ENCODE data around the gene GZMB. TPM values are rescaled to one million over a fixed set of nuclear protein-coding genes. Genes with fewer than 3 reads are reported as not detected.
"Not testable (repeated sequence)": the region's sequence is repeated elsewhere in the genome, so short reads cannot be mapped to it uniquely, and the experiment has no call there.

The GZMB gene
- total RNA-seq, 1 donor from 2014 or later, result 4,741 TPM

DNA sequence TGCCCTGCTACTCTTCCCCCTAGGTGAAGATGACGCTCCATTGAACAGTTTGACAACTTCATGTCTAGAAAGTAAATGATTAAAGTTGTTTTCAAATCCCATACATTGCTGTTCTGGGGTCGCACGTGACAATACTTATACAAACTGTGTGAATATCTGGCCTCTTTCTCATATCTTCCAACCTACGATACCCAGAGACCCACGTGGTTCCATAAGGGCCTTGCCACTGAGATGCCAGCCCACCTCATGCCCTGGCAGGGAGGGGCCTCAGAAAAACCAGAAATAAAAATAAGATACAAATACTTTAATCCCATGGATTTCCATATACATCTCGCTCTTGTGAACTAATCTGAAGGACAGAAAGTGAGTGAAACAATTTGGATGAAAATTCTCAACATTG is 4.5 kb downstream of the GZMB start:
- H3K36me3 Mint-ChIP-seq (ENCODE audit: low read depth), result peaks cover 67% of the 10 kb centered on the region
- H3K9me3 Mint-ChIP-seq, result no peaks in the 10 kb centered on the region
- peak overlapping the region; percentile 95 for H3K4me3 Mint-ChIP-seq (ENCODE audit: low read depth)
- H3K27me3 Mint-ChIP-seq (ENCODE audit: low read depth), result no peaks in the 10 kb centered on the region
- intact Hi-C loops (cut with micrococcal nuclease), result no loop called here
- H3K4me1 Mint-ChIP-seq (ENCODE audit: low read depth), result peaks cover 48% of the 10 kb centered on the region
- no peak for DNase-seq (ENCODE audit: low spot score)
- H3K27ac Mint-ChIP-seq, result peak overlapping the region; percentile 93

DNA sequence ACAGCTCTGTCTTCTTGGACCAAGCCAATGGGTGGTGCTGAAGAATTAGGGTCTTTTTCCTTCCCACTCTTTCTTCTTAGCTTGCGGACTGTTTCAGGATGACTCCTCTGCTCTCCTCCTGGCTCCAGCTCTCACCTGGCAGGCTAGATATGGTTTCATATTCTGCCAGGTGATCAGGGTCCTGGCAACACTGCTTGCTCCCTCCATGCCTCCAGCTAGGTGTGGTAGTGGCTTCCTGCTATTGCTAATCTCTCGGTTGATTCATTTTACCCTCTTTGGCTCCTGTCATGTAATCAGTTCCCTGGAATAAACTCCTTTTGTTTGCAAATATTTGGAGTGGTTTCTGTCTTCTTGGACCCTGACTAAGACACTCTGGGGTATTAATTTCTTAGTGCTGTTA is 20.2 kb downstream of the GZMB start:
- Mint-ChIP-seq H3K36me3 (ENCODE audit: low read depth) (no peaks in the 10 kb centered on the region), H3K4me3 (ENCODE audit: low read depth) (no peak overlapping the region), H3K27ac (no peak overlapping the region), H3K27me3 (ENCODE audit: low read depth) (no peaks in the 10 kb centered on the region), H3K9me3 (peaks cover 3% of the 10 kb centered on the region), H3K4me1 (ENCODE audit: low read depth) (peaks cover 42% of the 10 kb centered on the region)
- intact Hi-C loops (cut with micrococcal nuclease), result no loop called here
- DNase-seq (ENCODE audit: low spot score), result no peak

DNA sequence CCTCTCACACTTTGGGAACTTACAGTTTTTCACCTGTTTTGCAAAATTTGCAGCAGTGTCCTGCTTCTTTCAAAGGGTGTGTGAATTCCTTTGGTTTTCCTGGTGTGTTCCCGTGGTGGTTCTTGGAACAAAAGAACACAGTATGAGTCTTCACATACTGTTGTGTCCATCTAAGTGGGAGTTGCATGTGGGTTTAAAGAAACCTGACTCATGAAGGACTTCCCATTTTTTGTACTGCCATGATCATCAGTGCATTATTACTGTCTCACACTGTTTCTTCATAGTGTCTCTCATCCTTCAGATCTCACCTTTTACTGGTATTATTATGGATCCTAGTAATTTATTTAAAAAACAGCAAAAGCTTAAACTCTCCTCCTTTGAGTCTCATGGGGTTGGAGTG is 20.7 kb downstream of the GZMB start:
- intact Hi-C loops (cut with micrococcal nuclease), result no loop called here
- no peak for DNase-seq (ENCODE audit: low spot score)
- no peaks in the 10 kb centered on the region for H3K9me3 Mint-ChIP-seq
- no peaks in the 10 kb centered on the region for H3K36me3 Mint-ChIP-seq (ENCODE audit: low read depth)
- no peak overlapping the region for H3K27ac Mint-ChIP-seq
- H3K4me3 Mint-ChIP-seq (ENCODE audit: low read depth), result no peak overlapping the region
- no peaks in the 10 kb centered on the region for H3K27me3 Mint-ChIP-seq (ENCODE audit: low read depth)
- peaks cover 47% of the 10 kb centered on the region for H3K4me1 Mint-ChIP-seq (ENCODE audit: low read depth)

- Mint-ChIP-seq H3K9me3 (no peaks in the 10 kb centered on the region), H3K27me3 (ENCODE audit: low read depth) (no peaks in the 10 kb centered on the region), H3K27ac (no peak overlapping the region), H3K4me1 (ENCODE audit: low read depth) (peaks cover 55% of the 10 kb centered on the region), H3K4me3 (ENCODE audit: low read depth) (no peak overlapping the region), H3K36me3 (ENCODE audit: low read depth) (peaks cover 3% of the 10 kb centered on the region)
- DNase-seq (ENCODE audit: low spot score), result no peak
- intact Hi-C loops (cut with micrococcal nuclease), result no loop called here
Measured at GRCh38 chr14:24612196-24612595, 21.8 kb downstream of the GZMB start.

DNA sequence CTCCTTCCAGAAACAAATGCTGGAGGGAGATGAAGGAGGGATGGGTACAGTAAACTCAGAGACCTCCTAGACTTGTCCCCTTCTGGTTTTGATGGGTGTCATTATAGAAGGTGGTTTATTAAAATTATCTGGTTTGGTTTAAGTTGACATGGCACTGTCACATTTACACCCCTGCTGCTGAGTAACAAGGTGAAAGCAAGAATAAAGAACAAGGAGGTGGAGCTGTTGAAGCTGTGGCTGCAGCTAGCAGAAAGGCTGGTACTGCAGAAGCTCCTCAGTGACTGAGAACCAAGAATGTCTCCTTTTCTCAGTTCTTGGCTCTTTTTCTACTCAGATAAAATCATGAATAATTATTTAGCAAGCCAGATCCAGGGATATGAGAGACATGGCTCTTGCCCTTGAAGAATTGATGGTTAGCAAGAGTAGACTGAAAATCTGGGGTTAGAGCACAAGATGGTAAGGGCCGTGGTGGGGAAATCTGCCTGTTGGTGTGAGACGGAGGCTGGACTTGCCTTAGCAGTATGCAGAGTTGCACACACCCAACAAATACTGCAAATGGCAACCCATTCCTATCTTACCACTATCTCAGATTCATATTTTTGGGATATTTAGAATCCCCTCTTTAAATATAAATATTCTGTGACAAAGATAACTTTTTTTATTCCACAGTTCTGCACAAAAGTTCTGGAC is 24.2 kb downstream of the GZMB start, which contains the start of gene GZMH:
Gene GZMH (minus strand): TSS at position 31 of the 690 bp plus-strand sequence. CDS start 72 bp downstream, outside the sequence.
- no peak for DNase-seq (ENCODE audit: low spot score)
- H3K36me3 Mint-ChIP-seq (ENCODE audit: low read depth), result peaks cover 3% of the 10 kb centered on the region
- H3K9me3 Mint-ChIP-seq, result no peaks in the 10 kb centered on the region
- no peak within 1 kb of the TSS for H3K4me3 Mint-ChIP-seq (ENCODE audit: low read depth)
- H3K4me1 Mint-ChIP-seq (ENCODE audit: low read depth), result peaks cover 76% of the 10 kb centered on the region
- H3K27ac Mint-ChIP-seq, result peak within 1 kb of the TSS; percentile 47
- intact Hi-C loops (cut with micrococcal nuclease), result loop anchor here (5.0 kb wide), 1 partner anchor 83 kb away; no protein-coding TSS in a partner anchor
- no peaks in the 10 kb centered on the region for H3K27me3 Mint-ChIP-seq (ENCODE audit: low read depth)

DNA sequence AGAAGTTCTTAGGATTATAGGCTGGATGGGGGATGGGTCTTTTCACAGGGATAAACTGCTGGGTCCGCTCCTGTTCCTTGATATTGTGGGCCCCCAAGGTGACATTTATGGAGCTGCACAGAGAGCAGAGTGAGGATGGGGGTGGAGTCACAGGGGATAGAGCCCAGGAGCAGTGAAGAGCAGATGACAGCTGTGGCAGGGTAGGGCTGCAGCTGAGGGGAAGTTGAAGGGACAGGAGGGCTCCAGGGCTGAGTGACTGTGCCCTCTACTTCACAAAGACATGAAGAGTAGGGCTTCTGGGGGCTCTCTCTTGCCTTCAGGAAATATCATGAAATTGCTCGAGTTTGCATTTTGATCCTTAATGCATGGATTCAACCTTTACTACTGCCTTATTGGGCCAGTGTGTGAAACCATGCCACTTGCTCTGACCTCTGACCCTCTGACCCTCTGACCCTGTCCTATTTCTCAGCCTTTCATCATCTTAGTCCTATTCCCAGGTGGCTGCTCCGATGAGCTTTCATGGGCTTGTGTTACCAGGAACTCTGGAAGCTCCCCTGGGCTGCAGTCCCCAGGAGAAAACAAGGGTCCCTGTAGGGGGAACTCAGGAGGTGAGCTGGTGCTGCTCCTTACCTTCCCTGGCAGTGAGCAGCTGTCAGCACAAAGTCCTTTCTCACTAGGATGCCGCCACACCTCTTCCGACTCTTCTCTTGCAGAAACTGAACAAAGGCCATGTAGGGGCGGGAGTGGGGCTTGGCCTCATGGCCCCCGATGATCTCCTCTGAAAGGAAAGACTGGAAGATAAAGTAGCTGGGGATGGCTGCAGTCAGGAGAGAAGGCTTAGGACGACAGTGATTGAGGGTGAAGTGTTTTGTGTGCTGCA is 26.1 kb downstream of the GZMB start:
- Mint-ChIP-seq H3K27ac (peak overlapping the region; percentile 88), H3K4me3 (ENCODE audit: low read depth) (peak overlapping the region; percentile 65), H3K9me3 (no peaks in the 10 kb centered on the region), H3K4me1 (ENCODE audit: low read depth) (peaks cover 62% of the 10 kb centered on the region), H3K36me3 (ENCODE audit: low read depth) (peaks cover 3% of the 10 kb centered on the region), H3K27me3 (ENCODE audit: low read depth) (peaks cover 1% of the 10 kb centered on the region)
- intact Hi-C loops (cut with micrococcal nuclease), result loop anchor here (5.0 kb wide), 1 partner anchor 84 kb away; no protein-coding TSS in a partner anchor
- DNase-seq (ENCODE audit: low spot score), result no peak

DNA sequence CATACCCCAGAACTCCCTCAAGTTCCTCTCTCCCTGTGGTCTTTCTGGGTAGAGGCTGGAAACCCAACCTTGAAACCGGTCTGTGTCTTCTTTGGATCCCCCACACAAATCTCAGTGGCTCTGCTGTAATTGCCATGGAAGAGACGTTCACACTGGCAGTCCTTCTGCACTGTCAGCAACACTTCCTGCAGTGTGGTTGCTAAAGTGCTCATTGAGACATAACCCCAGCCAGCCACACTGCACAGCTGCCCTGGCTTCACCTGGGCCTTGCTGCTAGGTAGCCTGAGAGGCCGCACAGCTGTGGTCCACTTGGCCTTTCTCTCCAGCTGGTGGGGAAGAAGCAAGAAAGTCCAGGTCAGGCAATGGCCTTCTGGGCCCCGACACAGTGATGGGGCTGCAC is 26.9 kb downstream of the GZMB start:
- peak overlapping the region; percentile 88 for H3K27ac Mint-ChIP-seq
- no peak for DNase-seq (ENCODE audit: low spot score)
- H3K4me3 Mint-ChIP-seq (ENCODE audit: low read depth), result peak overlapping the region; percentile 65
- H3K36me3 Mint-ChIP-seq (ENCODE audit: low read depth), result peaks cover 3% of the 10 kb centered on the region
- peaks cover 1% of the 10 kb centered on the region for H3K27me3 Mint-ChIP-seq (ENCODE audit: low read depth)
- no peaks in the 10 kb centered on the region for H3K9me3 Mint-ChIP-seq
- peaks cover 55% of the 10 kb centered on the region for H3K4me1 Mint-ChIP-seq (ENCODE audit: low read depth)
- intact Hi-C loops (cut with micrococcal nuclease), result loop anchor here (5.0 kb wide), 1 partner anchor 85 kb away; no protein-coding TSS in a partner anchor

DNA sequence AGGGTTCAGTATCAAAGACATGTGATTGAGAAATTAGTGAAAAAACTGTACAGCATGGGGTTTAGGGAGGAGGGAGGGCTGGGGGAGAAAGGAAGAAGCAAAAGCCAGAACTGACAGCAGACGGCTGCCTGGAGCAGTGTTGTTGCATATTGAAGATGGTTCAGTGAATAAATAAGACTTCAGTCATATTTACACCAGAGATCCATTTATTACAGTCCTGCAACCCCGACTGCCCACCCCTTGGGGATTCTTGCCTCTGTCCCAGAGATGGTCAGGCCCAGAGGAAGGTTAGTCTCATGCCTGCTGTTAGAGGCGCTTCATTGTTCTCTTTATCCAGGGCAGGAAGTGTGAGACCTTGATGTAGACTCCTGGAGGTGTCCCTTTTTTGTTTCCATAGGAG is 27.7 kb downstream of the GZMB start:
- intact Hi-C loops (cut with micrococcal nuclease), result loop anchor here (5.0 kb wide), 1 partner anchor 86 kb away; no protein-coding TSS in a partner anchor
- no peak for DNase-seq (ENCODE audit: low spot score)
- Mint-ChIP-seq H3K4me1 (ENCODE audit: low read depth) (peaks cover 49% of the 10 kb centered on the region), H3K4me3 (ENCODE audit: low read depth) (peak overlapping the region; percentile 74), H3K36me3 (ENCODE audit: low read depth) (peaks cover 3% of the 10 kb centered on the region), H3K27me3 (ENCODE audit: low read depth) (peaks cover 1% of the 10 kb centered on the region), H3K9me3 (no peaks in the 10 kb centered on the region), H3K27ac (peak overlapping the region; percentile 88)

DNA sequence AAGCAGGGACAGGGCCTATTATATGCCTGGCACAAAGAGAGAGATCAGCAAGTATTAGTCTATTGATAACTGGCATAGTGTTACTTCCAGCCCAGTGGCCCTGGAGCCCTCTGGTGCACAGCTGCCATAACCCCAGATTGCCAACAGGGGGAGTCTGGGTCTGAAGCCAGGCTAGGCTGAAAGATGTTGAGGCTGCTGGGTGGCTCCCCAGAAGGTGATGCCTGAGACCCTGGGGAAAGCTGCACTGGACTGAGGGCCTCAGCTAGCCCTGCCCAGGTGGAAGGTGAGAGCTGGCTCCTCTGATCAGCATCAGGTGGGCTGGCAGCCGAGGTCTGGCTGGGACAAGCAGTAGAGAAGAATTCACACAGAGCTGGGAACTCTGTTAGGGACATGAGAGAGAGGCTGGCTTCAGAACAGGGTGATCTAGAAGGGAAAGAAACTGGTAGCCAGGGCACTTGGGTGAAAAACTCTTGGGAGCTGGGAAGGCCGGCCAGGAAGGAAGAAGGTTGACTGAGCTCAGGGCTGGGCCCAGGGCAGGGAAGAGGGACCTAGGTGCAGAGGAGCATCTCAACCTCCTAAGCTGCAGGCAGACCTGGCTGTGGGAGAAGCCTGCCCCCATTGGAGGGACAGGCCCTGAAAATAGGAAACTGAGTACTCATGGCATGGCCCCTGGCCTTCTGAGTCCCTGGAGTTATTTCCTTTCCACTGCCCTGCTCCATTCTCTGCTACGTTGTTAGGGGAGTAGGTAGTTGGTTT is 28.4 kb downstream of the GZMB start:
- H3K27me3 Mint-ChIP-seq (ENCODE audit: low read depth), result peaks cover 1% of the 10 kb centered on the region
- no peaks in the 10 kb centered on the region for H3K9me3 Mint-ChIP-seq
- H3K4me3 Mint-ChIP-seq (ENCODE audit: low read depth), result peak overlapping the region; percentile 74
- peaks cover 3% of the 10 kb centered on the region for H3K36me3 Mint-ChIP-seq (ENCODE audit: low read depth)
- intact Hi-C loops (cut with micrococcal nuclease), result loop anchor here (1.0 to 5.0 kb wide), 3 partner anchors 29 to 87 kb away; partner anchors contain the start of gene GZMB
- peak; percentile 63 for DNase-seq (ENCODE audit: low spot score)
- H3K4me1 Mint-ChIP-seq (ENCODE audit: low read depth), result peaks cover 49% of the 10 kb centered on the region
- H3K27ac Mint-ChIP-seq, result peak overlapping the region; percentile 88

DNA sequence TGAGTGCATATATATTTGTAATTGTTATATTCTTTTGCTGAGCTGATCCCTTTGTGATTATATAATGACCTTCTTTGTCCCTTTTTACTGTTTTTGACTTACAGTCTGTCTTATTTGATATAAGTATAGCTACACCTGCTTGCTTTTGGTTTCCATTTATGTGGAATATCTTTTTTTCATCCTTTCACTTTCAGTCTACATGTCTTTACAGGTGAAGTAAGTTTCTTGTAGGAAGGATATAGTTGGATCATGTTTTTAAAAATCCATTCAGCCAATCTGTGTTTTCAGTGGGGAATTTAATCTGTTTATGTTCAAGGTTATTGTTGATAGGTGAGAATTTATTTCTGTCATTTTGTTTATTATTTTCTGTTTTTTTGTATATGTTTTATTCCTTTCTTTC is 36.6 kb downstream of the GZMB start:
- H3K36me3 Mint-ChIP-seq (ENCODE audit: low read depth), result no peaks in the 10 kb centered on the region

GRCh38 chr14:24595073-24595808 is 38.7 kb downstream of the GZMB start:
- Mint-ChIP-seq H3K36me3 (ENCODE audit: low read depth) (no peaks in the 10 kb centered on the region), H3K9me3 (peaks cover 36% of the 10 kb centered on the region), H3K27me3 (ENCODE audit: low read depth) (peaks cover 7% of the 10 kb centered on the region), H3K4me1 (ENCODE audit: low read depth) (peaks cover 6% of the 10 kb centered on the region), H3K4me3 (ENCODE audit: low read depth) (no peak overlapping the region), H3K27ac (no peak overlapping the region)
- no peak for DNase-seq (ENCODE audit: low spot score)
- intact Hi-C loops (cut with micrococcal nuclease), result no loop called here

More for the DNA sequence above, 36.6 kb downstream of the GZMB start:
- peaks cover 30% of the 10 kb centered on the region for H3K9me3 Mint-ChIP-seq
- H3K27ac Mint-ChIP-seq, result no peak overlapping the region
- DNase-seq (ENCODE audit: low spot score), result no peak
- no peaks in the 10 kb centered on the region for H3K27me3 Mint-ChIP-seq (ENCODE audit: low read depth)
- intact Hi-C loops (cut with micrococcal nuclease), result no loop called here
- no peak overlapping the region for H3K4me3 Mint-ChIP-seq (ENCODE audit: low read depth)
- H3K4me1 Mint-ChIP-seq (ENCODE audit: low read depth), result peaks cover 6% of the 10 kb centered on the region

GRCh38 chr14:24591004-24591403 is 43.0 kb downstream of the GZMB start:
- H3K4me1 Mint-ChIP-seq (ENCODE audit: low read depth); intact Hi-C loops (cut with micrococcal nuclease); H3K36me3 Mint-ChIP-seq (ENCODE audit: low read depth); DNase-seq (ENCODE audit: low spot score); H3K4me3 Mint-ChIP-seq (ENCODE audit: low read depth); H3K27ac Mint-ChIP-seq: not testable (repeated sequence)
- Mint-ChIP-seq H3K9me3 (peaks cover 19% of the 10 kb centered on the region), H3K27me3 (ENCODE audit: low read depth) (peaks cover 11% of the 10 kb centered on the region)

All from activated T-helper 2 cell treated with anti-CD3 and anti-CD28 coated beads, Interferon-gamma antibody, Interleukin-2, Interleukin-4, amounts not matched to agents 10 μg/mL and 5 μg/mL and 100 μg/mL, durations not matched to agents 14 hours and 24 hours and 36 hours (primary cell).